ENCODE results near the gene MYNN.
A peak's percentile ranks its signal among the peaks of the same experiment; 100 is the strongest.

MYNN gene

GRCh38 chr3:169813757-169814517 is 40.7 kb downstream of the MYNN start:
- DNase-seq (ENCODE audit: low read depth): peak; percentile 97
- H3K4me3 ChIP-seq (ENCODE audit: low read depth, low read length): peak overlapping the region; percentile 72

DNA sequence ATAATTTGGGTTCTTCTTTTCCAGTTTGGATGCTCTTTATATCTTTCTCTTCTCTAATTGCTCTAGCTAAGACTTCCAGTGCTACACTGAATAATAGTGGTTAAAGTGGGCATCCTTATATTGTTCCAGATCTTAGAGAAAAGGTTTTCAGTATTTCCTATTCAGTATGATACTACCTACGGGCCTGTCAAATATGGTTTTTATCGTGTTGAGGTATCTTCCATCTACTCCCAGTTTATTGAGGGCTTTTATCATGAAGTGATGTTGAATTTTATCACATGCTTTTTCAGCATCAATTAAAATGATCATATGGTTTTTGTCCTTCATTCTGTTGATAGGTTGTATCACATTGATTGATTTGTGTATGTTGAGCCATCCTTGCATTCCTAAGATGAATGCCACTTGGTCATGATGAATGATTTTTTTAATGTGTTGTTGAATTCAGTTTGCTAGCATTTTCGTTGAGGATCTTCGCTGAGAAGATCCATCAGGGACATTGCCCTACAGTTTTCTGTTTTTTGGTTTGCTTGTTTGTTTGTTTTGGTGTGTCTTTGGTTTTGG is 42.5 kb downstream of the MYNN start:
- DNase-seq (ENCODE audit: low read depth): no peak
- H3K4me3 ChIP-seq (ENCODE audit: low read depth, low read length): no peak overlapping the region
- TF ChIP-seq, protein P1, sequence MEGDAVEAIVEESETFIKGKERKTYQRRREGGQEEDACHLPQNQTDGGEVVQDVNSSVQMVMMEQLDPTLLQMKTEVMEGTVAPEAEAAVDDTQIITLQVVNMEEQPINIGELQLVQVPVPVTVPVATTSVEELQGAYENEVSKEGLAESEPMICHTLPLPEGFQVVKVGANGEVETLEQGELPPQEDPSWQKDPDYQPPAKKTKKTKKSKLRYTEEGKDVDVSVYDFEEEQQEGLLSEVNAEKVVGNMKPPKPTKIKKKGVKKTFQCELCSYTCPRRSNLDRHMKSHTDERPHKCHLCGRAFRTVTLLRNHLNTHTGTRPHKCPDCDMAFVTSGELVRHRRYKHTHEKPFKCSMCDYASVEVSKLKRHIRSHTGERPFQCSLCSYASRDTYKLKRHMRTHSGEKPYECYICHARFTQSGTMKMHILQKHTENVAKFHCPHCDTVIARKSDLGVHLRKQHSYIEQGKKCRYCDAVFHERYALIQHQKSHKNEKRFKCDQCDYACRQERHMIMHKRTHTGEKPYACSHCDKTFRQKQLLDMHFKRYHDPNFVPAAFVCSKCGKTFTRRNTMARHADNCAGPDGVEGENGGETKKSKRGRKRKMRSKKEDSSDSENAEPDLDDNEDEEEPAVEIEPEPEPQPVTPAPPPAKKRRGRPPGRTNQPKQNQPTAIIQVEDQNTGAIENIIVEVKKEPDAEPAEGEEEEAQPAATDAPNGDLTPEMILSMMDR (IDR thresholded peaks at IDR 0.05; ENCODE audit: insufficient read depth, low read depth, low read length, missing control alignments): no peak

More at GRCh38 chr3:169813757-169814517, 40.7 kb downstream of the MYNN start:
- TF ChIP-seq, protein P1 (IDR thresholded peaks at IDR 0.05; ENCODE audit: insufficient read depth, low read depth, low read length, missing control alignments): peak; percentile 83

DNA sequence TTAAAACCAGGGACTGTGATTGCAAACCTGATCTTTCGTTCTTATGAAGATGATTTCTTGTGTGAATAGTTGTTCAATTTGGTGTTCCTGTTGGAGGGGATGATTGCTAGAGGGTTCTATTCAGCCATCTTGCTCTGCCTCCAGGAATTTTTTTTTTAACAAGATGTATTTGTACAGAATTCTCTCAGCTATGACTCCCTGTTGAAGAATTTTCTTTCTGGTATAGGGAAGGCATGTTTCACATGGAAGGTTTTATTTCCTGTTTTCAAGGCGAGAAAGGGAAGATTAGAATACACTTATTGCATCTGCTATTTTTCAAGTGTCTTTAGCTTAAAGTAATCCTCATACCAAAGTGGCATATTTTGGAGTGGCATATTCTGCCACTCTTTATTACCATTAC is 45.1 kb downstream of the MYNN start:
- no peak overlapping the region for H3K4me3 ChIP-seq (ENCODE audit: low read depth, low read length)
- TF ChIP-seq, protein P1 (IDR thresholded peaks at IDR 0.05; ENCODE audit: insufficient read depth, low read depth, low read length, missing control alignments): no peak
- DNase-seq (ENCODE audit: low read depth): no peak

GRCh38 chr3:169822091-169822490 is 48.9 kb downstream of the MYNN start:
- DNase-seq (ENCODE audit: low read depth): no peak
- TF ChIP-seq, protein P1 (IDR thresholded peaks at IDR 0.05; ENCODE audit: insufficient read depth, low read depth, low read length, missing control alignments): no peak
- H3K4me3 ChIP-seq (ENCODE audit: low read depth, low read length): no peak overlapping the region

- no peak overlapping the region for H3K4me3 ChIP-seq (ENCODE audit: low read depth, low read length)
- DNase-seq (ENCODE audit: low read depth): no peak
- TF ChIP-seq, protein P1 (IDR thresholded peaks at IDR 0.05; ENCODE audit: insufficient read depth, low read depth, low read length, missing control alignments): no peak
Observed at GRCh38 chr3:169822540-169822939, 49.3 kb downstream of the MYNN start.

DNA sequence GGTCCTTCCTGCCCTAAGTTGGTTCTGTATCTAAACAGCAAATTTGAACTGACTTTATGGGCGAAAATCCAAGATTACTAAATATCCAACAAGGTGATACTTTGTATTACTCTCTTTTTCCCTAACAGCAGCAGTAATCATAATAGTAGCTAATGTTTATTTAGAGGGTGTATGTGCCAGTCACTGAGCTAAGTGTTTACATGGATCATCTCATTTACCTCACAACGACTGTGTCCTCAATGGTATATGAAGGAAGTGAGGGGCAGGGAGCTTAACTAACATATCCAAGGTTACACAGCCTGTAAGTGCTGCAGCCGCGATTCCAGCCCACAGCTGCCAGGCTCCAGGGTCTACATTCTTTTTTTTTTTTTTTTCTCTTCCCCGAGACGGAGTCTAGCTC is 49.8 kb downstream of the MYNN start:
- H3K4me3 ChIP-seq (ENCODE audit: low read depth, low read length): no peak overlapping the region
- TF ChIP-seq, protein P1 (IDR thresholded peaks at IDR 0.05; ENCODE audit: insufficient read depth, low read depth, low read length, missing control alignments): no peak
- DNase-seq (ENCODE audit: low read depth): no peak
